ENCODE data around the gene CPSF4.

GRCh38 chr7:99410635-99411034 is 28.1 kb upstream of the CPSF4 start:
- TF ChIP-seq, protein P1, sequence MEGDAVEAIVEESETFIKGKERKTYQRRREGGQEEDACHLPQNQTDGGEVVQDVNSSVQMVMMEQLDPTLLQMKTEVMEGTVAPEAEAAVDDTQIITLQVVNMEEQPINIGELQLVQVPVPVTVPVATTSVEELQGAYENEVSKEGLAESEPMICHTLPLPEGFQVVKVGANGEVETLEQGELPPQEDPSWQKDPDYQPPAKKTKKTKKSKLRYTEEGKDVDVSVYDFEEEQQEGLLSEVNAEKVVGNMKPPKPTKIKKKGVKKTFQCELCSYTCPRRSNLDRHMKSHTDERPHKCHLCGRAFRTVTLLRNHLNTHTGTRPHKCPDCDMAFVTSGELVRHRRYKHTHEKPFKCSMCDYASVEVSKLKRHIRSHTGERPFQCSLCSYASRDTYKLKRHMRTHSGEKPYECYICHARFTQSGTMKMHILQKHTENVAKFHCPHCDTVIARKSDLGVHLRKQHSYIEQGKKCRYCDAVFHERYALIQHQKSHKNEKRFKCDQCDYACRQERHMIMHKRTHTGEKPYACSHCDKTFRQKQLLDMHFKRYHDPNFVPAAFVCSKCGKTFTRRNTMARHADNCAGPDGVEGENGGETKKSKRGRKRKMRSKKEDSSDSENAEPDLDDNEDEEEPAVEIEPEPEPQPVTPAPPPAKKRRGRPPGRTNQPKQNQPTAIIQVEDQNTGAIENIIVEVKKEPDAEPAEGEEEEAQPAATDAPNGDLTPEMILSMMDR (IDR thresholded peaks at IDR 0.05), result no peak
- TF ChIP-seq POLR2A (IDR thresholded peaks at IDR 0.05), result no peak

Measured in thyroid gland (tissue), 4 donors.